Measurements from ENCODE around the gene NCK2. TPM values are rescaled to one million over a fixed set of nuclear protein-coding genes. Genes with fewer than 3 reads are reported as not detected.

The NCK2 gene
- total RNA-seq, 1 donor from 2014 or later, result 55.2 TPM

DNA sequence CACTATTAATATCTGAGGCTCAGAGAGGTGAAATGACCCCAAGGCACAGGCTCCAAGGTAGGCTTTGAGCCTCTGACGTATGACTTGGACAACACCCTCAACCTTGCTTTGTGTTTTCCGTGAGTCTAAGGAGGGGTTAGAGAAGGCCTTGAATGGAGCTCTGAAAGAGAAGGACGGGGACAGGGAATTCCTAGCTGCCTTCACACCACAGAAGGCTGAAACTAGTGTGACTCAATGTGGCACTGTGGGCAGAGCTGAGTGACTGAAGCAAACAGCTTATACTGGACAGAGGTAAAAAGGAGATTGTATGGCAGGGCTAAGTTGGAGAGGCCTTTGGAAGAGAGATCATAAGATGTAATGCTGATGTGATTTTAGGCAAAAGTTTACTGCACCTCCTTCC is 3.5 kb upstream of the NCK2 start:
- H3K4me1 Mint-ChIP-seq (ENCODE audit: low read depth), result peaks cover 23% of the 10 kb centered on the region
- no peak for DNase-seq (ENCODE audit: low spot score)
- no peaks in the 10 kb centered on the region for H3K36me3 Mint-ChIP-seq (ENCODE audit: low read depth)
- no peak overlapping the region for H3K4me3 Mint-ChIP-seq (ENCODE audit: unreplicated experiment)
- no peaks in the 10 kb centered on the region for H3K27me3 Mint-ChIP-seq (ENCODE audit: low read depth)
- H3K27ac Mint-ChIP-seq (ENCODE audit: unreplicated experiment), result no peak overlapping the region
- H3K9me3 Mint-ChIP-seq (ENCODE audit: low read depth), result peaks cover 3% of the 10 kb centered on the region
- TF ChIP-seq, protein P1, sequence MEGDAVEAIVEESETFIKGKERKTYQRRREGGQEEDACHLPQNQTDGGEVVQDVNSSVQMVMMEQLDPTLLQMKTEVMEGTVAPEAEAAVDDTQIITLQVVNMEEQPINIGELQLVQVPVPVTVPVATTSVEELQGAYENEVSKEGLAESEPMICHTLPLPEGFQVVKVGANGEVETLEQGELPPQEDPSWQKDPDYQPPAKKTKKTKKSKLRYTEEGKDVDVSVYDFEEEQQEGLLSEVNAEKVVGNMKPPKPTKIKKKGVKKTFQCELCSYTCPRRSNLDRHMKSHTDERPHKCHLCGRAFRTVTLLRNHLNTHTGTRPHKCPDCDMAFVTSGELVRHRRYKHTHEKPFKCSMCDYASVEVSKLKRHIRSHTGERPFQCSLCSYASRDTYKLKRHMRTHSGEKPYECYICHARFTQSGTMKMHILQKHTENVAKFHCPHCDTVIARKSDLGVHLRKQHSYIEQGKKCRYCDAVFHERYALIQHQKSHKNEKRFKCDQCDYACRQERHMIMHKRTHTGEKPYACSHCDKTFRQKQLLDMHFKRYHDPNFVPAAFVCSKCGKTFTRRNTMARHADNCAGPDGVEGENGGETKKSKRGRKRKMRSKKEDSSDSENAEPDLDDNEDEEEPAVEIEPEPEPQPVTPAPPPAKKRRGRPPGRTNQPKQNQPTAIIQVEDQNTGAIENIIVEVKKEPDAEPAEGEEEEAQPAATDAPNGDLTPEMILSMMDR (IDR thresholded peaks at IDR 0.05), result no peak

DNA sequence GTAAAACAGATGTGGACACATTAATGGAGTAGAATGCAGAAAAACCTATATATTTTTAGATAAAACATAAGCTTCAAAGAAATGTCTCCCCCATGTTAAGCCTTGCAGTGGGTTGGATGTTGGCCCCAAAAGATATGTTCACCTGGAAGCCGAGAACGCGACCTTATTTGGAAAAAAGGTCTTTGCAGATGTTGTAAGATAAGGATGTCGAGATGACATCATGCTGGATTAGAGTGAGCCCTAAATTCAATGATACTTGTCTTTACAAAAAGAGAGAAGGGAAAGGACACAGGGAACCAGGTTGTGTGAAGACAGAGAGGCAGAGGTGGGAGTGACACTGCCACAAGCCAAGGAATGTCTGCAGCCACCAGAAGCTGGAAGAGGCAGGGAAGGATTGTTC is 3.1 kb upstream of the NCK2 start:
- Mint-ChIP-seq H3K27ac (ENCODE audit: unreplicated experiment) (no peak overlapping the region), H3K4me1 (ENCODE audit: low read depth) (peaks cover 28% of the 10 kb centered on the region), H3K9me3 (ENCODE audit: low read depth) (peaks cover 3% of the 10 kb centered on the region), H3K27me3 (ENCODE audit: low read depth) (no peaks in the 10 kb centered on the region), H3K4me3 (ENCODE audit: unreplicated experiment) (no peak overlapping the region), H3K36me3 (ENCODE audit: low read depth) (no peaks in the 10 kb centered on the region)
- TF ChIP-seq, protein P1 (IDR thresholded peaks at IDR 0.05), result no peak
- DNase-seq (ENCODE audit: low spot score), result no peak

DNA sequence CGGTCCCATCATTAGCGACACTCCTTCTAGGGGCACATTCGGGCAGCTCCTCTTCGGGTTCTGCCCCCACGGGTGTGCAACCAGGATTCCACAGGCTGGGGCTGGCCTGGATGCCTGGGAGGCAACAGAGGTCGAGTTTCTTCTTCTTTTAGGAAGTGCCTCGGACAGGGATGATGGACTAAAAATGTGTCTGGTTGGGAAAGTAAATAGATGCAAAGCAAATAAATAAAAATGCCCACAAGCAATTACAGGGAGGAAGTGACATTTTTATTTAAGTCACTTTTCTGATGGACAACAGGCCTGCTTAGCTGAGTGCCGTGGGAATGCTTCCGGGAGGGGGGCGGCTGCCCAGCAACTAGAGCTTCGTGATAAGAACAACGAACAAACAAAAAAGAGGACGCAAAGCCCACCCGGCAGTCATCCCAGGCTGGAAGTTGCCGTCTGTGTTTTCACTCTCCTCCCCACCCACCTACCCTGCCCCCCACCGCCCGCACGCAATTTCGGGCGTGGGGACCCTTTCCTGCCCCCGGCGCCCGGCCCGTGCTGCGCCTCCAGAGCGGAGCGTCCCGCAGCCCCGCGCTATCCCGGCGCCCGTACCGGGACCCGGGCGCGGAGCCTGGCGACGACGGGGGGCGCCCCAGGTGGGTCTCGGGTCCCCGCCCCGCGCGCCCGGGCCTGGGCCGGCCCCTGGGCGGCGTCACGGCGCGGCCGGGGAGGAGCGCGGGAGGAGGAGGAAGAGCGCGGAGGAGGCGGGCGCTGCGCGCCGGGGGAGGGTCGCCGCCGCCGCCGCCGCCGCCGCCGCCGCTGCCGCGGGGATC is 412 bp upstream of the NCK2 start:
- H3K36me3 Mint-ChIP-seq (ENCODE audit: low read depth), result no peaks in the 10 kb centered on the region
- H3K4me3 Mint-ChIP-seq (ENCODE audit: unreplicated experiment), result peak overlapping the region; percentile 76
- H3K27me3 Mint-ChIP-seq (ENCODE audit: low read depth), result no peaks in the 10 kb centered on the region
- DNase-seq (ENCODE audit: low spot score), result no peak
- TF ChIP-seq, protein P1 (IDR thresholded peaks at IDR 0.05), result no peak
- peaks cover 46% of the 10 kb centered on the region for H3K4me1 Mint-ChIP-seq (ENCODE audit: low read depth)
- H3K27ac Mint-ChIP-seq (ENCODE audit: unreplicated experiment), result peak overlapping the region; percentile 91
- peaks cover 3% of the 10 kb centered on the region for H3K9me3 Mint-ChIP-seq (ENCODE audit: low read depth)

DNA sequence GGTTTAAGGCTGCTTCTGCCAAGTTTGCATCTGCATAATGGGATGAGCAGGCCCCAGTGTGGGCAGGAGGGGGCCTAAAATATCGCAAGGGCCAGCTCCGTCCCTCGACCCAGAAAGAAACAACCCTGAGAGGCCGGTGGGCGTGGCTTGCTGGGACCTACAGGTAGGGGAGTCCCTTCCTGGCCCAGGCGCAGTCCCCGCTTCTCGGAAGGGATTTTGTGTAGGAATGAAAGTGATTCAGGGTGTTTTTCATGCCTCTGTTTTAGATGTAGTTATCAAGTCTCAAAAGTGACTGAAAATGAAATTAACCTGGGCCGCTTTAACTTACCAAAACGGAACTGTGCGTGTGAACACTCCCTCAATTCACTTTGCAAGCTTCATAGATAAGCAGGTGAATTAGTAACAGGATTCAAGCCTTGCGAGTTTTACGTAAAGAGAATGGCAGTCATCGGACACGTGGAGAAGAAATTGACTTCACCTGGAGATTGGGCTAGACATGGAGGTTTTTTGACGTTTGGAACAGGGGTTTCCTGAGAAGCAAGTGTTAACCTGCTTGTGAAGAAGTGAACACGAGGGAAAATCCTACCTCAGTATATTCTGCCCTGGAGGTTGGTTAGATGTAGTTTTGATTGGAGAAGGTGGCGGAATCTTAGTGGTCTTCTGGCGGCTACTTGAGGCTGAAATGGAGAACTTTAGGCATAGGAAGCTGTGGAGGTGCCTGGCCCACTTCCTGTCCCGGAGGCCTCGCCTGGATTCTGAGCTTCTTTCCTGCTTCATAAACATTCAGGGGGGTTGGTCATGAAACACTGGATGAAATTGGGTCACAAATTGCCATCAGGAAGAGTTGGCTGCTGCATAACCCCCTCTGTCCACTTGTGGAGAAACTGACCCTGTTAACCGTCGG is 1.7 kb downstream of the NCK2 start:
- Mint-ChIP-seq H3K27me3 (ENCODE audit: low read depth) (no peaks in the 10 kb centered on the region), H3K4me1 (ENCODE audit: low read depth) (peaks cover 38% of the 10 kb centered on the region), H3K27ac (ENCODE audit: unreplicated experiment) (no peak overlapping the region), H3K36me3 (ENCODE audit: low read depth) (no peaks in the 10 kb centered on the region), H3K4me3 (ENCODE audit: unreplicated experiment) (peak overlapping the region; percentile 79), H3K9me3 (ENCODE audit: low read depth) (peaks cover 3% of the 10 kb centered on the region)
- DNase-seq (ENCODE audit: low spot score), result no peak
- TF ChIP-seq, protein P1 (IDR thresholded peaks at IDR 0.05), result no peak

DNA sequence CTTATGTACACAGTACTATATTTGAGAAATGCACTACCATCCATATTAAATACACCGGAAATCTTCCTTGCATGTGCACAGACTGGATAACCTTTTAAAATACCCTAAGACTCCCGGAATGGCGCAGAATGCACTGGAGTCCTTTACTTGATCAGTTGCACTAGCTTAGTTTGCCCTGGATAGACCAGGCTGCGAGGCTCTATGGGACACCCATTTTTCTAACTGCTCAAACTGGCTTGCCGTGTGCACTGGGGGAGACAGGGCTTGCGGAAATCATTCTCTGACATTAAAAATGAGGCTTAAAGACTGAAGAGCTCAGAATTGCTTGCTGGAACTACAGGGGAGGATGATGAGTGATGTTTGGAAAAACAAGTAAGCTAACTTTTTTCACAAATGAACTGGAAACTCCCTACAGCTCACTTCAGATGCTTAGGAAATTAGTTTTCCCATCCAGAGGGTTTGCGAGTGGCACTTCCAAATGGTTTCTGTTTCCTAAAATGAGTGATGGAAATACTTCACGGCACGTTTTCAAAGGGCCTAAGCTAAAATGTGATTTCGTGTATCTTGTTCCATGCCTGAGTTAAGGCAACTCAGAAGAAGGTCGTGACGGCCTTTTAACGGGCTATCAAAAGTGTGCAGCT is 2.7 kb downstream of the NCK2 start:
- TF ChIP-seq, protein P1 (IDR thresholded peaks at IDR 0.05), result no peak
- no peak for DNase-seq (ENCODE audit: low spot score)
- Mint-ChIP-seq H3K4me3 (ENCODE audit: unreplicated experiment) (peak overlapping the region; percentile 79), H3K9me3 (ENCODE audit: low read depth) (no peaks in the 10 kb centered on the region), H3K36me3 (ENCODE audit: low read depth) (no peaks in the 10 kb centered on the region), H3K27me3 (ENCODE audit: low read depth) (no peaks in the 10 kb centered on the region), H3K4me1 (ENCODE audit: low read depth) (peaks cover 38% of the 10 kb centered on the region), H3K27ac (ENCODE audit: unreplicated experiment) (no peak overlapping the region)
